ENCODE data around the gene PAX2. TPM values are rescaled to one million over a fixed set of nuclear protein-coding genes. Genes with fewer than 3 reads are reported as not detected.

PAX2 gene
- total and polyA plus RNA-seq, 2 donors, result 0.09 to 0.43 TPM

DNA sequence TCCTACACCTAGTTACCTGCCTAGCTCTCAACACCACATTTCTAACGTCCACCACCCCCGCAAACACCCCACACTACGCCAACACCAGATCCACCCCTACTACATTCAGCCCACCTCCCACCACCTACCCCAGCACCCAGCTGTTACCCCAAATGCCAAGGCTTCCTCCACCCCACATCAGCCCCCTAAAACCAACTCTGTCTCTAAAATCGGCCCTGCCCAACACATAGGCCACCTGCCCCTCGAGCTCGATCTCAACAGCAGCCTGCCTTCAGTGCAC lies 114.0 kb downstream of the PAX2 start:
- H3K27ac ChIP-seq (ENCODE audit: low read depth in 1 of 2, low read length in 1 of 2), result no peak overlapping the region
- DNase-seq (ENCODE audit: low read depth in 6 of 9, low spot score in 9 of 9), result no peak
- H3K9me3 ChIP-seq (ENCODE audit: control insufficient read depth in 2 of 2, insufficient read depth in 1 of 2, low read length in 1 of 2), result no peaks in the 10 kb centered on the region
- H3K4me3 ChIP-seq (ENCODE audit: low read length in 2 of 2), result no peak overlapping the region
- H3K27me3 ChIP-seq (ENCODE audit: control insufficient read depth in 2 of 2, insufficient read depth in 1 of 2, low read length in 1 of 2), result peaks cover 3 to 64% of the 10 kb centered on the region in 2 donors
- WGBS, result 83% methylated on average over 6 of the region's 6 CpGs
- H3K4me1 ChIP-seq (ENCODE audit: control insufficient read depth in 2 of 2, insufficient read depth in 2 of 2, low read length in 2 of 2), result no peaks in the 10 kb centered on the region
- H3K36me3 ChIP-seq (ENCODE audit: control insufficient read depth in 2 of 2, insufficient read depth in 2 of 2, low read length in 1 of 2), result no peaks in the 10 kb centered on the region

DNA sequence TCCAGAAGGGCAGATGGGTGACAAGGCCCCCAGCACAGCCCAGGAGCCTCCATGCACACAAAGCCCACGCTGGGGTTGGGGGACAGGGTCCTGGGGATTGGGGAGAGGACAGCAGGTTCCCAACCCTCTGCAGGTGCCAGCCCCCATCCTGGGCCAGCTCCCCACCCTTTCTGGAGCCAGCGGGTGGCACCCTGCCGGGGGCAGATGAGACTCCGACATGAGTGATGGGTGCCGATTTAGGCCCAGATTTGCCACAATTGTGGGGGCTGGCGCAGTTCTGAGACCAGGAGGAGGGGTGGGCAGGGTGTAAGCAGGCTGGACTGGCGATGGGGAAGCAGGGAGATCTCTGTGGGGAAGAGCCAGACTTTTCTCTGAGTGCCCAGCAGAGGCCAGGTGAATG lies 118.1 kb downstream of the PAX2 start:
- Histone ChIP-seq H3K27ac (ENCODE audit: low read depth in 1 of 2, low read length in 1 of 2) (no peak overlapping the region), H3K4me1 (ENCODE audit: control insufficient read depth in 2 of 2, insufficient read depth in 2 of 2, low read length in 2 of 2) (no peaks in the 10 kb centered on the region), H3K9me3 (ENCODE audit: control insufficient read depth in 2 of 2, insufficient read depth in 1 of 2, low read length in 1 of 2) (no peaks in the 10 kb centered on the region), H3K4me3 (ENCODE audit: low read length in 2 of 2) (no peak overlapping the region), H3K27me3 (ENCODE audit: control insufficient read depth in 2 of 2, insufficient read depth in 1 of 2, low read length in 1 of 2) (peaks cover 27 to 93% of the 10 kb centered on the region in 2 donors), H3K36me3 (ENCODE audit: control insufficient read depth in 2 of 2, insufficient read depth in 2 of 2, low read length in 1 of 2) (no peaks in the 10 kb centered on the region)
- DNase-seq (ENCODE audit: low read depth in 6 of 9, low spot score in 9 of 9), result no peak
- 90% methylated on average over 7 of the region's 7 CpGs for WGBS

DNA sequence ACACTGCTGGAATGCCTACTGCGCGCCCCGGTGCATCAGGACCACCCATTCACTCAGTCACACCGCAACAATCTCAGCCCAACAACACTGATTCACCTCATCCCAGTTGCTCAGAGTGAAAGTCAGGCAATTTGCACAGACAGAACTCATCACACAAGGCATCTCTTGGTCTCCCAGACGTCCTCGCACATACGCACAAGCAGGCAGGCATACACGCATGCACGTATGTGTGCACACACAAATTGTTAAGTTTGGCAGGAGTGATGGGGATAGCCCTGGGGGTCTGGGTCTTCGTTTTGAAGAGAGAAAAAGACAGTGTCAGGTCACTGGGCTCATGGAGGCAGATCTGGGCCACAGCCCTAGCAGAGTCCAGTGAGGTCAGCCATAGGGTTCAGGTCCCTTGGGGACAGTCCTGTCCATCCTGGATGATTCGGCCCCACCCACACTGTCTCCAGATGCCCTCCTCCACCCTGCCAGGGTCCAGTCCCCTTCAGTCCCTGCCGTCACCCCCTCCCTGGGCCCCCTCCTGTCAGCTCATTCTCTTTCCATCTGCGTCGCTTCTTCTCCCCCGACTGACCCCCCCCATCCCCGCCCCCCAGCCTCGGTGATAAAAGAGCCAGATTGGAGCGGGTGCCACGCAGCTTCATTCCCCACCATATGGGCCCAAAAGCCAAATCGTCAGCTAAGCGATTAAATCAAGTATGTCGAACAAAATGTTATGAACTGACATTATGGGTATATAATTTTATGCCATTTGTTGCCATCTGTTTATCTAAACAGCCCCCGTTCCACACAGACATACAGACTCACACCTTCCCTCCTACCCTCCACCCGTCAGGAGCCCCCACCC lies 118.9 kb downstream of the PAX2 start:
- no peak for DNase-seq (ENCODE audit: low read depth in 6 of 9, low spot score in 9 of 9)
- H3K4me1 ChIP-seq (ENCODE audit: control insufficient read depth in 2 of 2, insufficient read depth in 2 of 2, low read length in 2 of 2), result no peaks in the 10 kb centered on the region
- no peaks in the 10 kb centered on the region for H3K36me3 ChIP-seq (ENCODE audit: control insufficient read depth in 2 of 2, insufficient read depth in 2 of 2, low read length in 1 of 2)
- 89% methylated on average over 24 of the region's 24 CpGs for WGBS
- H3K4me3 ChIP-seq (ENCODE audit: low read length in 2 of 2), result no peak overlapping the region
- H3K27ac ChIP-seq (ENCODE audit: low read depth in 1 of 2, low read length in 1 of 2), result no peak overlapping the region
- no peaks in the 10 kb centered on the region for H3K9me3 ChIP-seq (ENCODE audit: control insufficient read depth in 2 of 2, insufficient read depth in 1 of 2, low read length in 1 of 2)
- peaks cover 27 to 93% of the 10 kb centered on the region in 2 donors for H3K27me3 ChIP-seq (ENCODE audit: control insufficient read depth in 2 of 2, insufficient read depth in 1 of 2, low read length in 1 of 2)

DNA sequence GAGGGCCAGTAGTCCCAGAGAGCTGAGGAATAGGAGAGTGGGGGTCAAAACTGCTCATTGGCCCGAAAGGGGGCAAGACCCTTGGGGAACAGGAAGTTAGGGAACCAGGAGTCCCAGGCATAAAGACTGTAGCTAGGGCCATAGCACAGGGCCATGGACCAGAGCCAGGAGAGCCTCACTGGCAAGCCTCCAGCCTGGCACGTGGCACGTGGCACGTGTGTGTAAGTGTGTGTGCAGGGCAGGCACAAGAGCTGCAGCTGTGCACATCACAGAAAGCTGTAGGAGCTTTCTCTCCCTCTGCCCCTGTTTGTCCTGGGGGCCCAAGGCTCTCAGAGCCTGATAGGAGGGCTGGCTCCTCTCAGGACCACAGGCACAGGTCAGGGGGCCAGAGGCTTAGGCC lies 119.6 kb downstream of the PAX2 start:
- Histone ChIP-seq H3K27me3 (ENCODE audit: control insufficient read depth in 2 of 2, insufficient read depth in 1 of 2, low read length in 1 of 2) (peaks cover 27 to 90% of the 10 kb centered on the region in 2 donors), H3K4me3 (ENCODE audit: low read length in 2 of 2) (no peak overlapping the region), H3K4me1 (ENCODE audit: control insufficient read depth in 2 of 2, insufficient read depth in 2 of 2, low read length in 2 of 2) (no peaks in the 10 kb centered on the region), H3K36me3 (ENCODE audit: control insufficient read depth in 2 of 2, insufficient read depth in 2 of 2, low read length in 1 of 2) (no peaks in the 10 kb centered on the region), H3K27ac (ENCODE audit: low read depth in 1 of 2, low read length in 1 of 2) (no peak overlapping the region), H3K9me3 (ENCODE audit: control insufficient read depth in 2 of 2, insufficient read depth in 1 of 2, low read length in 1 of 2) (no peaks in the 10 kb centered on the region)
- WGBS, result 81% methylated on average over 4 of the region's 4 CpGs
- no peak for DNase-seq (ENCODE audit: low read depth in 6 of 9, low spot score in 9 of 9)

DNA sequence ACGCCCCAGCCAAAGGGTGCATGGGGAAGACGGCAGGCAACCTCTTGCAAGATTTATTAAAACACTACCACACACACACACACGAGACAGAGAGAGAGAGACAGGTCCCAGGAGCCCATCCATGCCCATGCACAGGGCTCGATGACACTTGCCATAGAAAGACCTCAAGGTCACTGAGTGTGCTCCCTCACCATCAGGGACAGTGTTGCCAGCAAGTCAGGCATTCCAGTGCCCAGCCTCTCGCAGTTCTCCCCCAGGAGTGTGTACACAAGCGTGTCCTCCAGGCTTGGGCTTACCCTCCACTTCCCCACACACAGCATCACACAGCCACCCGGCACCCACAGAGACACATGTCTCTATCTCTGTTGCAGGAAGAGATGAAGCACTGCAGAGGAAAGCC lies 120.6 kb downstream of the PAX2 start:
- Histone ChIP-seq H3K9me3 (ENCODE audit: control insufficient read depth in 2 of 2, insufficient read depth in 1 of 2, low read length in 1 of 2) (no peaks in the 10 kb centered on the region), H3K36me3 (ENCODE audit: control insufficient read depth in 2 of 2, insufficient read depth in 2 of 2, low read length in 1 of 2) (no peaks in the 10 kb centered on the region), H3K27me3 (ENCODE audit: control insufficient read depth in 2 of 2, insufficient read depth in 1 of 2, low read length in 1 of 2) (peaks cover 27 to 82% of the 10 kb centered on the region in 2 donors), H3K27ac (ENCODE audit: low read depth in 1 of 2, low read length in 1 of 2) (no peak overlapping the region), H3K4me1 (ENCODE audit: control insufficient read depth in 2 of 2, insufficient read depth in 2 of 2, low read length in 2 of 2) (no peaks in the 10 kb centered on the region), H3K4me3 (ENCODE audit: low read length in 2 of 2) (no peak overlapping the region)
- DNase-seq (ENCODE audit: low read depth in 6 of 9, low spot score in 9 of 9), result no peak
- WGBS, result 89% methylated on average over 7 of the region's 7 CpGs

DNA sequence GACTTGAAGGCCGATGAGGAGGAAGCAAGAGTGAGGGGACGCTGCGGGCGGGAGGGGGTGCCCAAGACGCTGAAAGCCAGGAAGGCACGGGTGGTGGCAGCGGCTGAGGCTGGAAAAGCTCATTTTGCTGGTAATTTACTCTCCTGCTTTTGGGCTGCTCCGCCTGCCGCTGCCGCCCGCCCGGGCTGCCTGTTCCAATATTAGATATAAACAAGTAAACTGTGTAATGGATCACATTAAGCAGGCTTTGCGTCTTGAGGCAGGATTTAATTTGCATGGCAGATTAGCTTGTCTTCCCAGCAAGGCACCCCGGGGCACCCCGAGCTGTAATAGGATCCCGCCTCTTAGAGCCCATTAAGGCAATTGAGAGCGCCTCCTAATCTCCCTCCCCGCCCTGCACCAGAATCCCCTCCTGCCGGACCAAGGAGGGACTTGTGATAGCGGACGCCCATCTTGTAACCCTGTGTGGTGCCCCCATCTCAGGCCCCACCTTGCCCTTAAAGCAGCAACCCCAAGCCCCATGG lies 121.3 kb downstream of the PAX2 start:
- H3K27me3 ChIP-seq (ENCODE audit: control insufficient read depth in 2 of 2, insufficient read depth in 1 of 2, low read length in 1 of 2), result peaks cover 27 to 80% of the 10 kb centered on the region in 2 donors
- H3K4me3 ChIP-seq (ENCODE audit: low read length in 2 of 2), result no peak overlapping the region
- WGBS, result 23% methylated on average over 21 of the region's 21 CpGs

DNA sequence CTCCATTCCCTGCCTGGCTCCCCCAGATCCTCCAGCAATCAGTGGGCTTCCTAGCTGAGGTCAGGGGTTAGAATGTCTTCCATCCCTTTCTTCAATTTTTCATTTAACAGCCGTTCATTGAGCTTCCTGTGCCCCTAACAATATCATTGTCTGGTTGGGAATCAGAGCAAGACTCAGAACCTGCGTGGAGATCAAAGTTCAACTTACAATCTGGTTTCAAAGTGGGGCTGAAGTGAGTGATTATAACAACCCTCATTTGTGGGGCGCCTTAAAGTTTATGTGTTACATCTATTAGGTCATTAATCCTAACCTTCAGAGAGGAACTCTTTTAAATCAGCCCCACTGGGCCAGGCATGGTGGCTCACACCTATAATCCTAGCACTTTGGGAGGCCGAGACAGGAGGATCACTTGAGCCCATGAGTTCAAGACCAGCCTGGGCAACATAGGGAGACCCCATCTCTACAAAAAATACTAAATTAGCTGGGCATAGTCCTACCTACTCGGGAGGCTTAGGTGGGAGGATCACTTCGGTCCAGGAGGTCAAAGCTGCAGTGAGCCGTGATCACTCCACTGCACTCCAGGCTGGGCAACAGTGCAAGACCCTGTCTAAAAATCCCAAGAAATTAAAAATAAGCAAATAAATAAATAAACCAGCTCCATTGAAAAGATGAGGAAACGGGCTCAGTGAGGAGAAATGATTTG lies 122.0 kb downstream of the PAX2 start:
- no peak for DNase-seq (ENCODE audit: low read depth in 6 of 9, low spot score in 9 of 9)
- peaks cover 27 to 74% of the 10 kb centered on the region in 2 donors for H3K27me3 ChIP-seq (ENCODE audit: control insufficient read depth in 2 of 2, insufficient read depth in 1 of 2, low read length in 1 of 2)
- WGBS, result 82% methylated on average over 8 of the region's 8 CpGs
- no peaks in the 10 kb centered on the region for H3K36me3 ChIP-seq (ENCODE audit: control insufficient read depth in 2 of 2, insufficient read depth in 2 of 2, low read length in 1 of 2)
- no peaks in the 10 kb centered on the region for H3K9me3 ChIP-seq (ENCODE audit: control insufficient read depth in 2 of 2, insufficient read depth in 1 of 2, low read length in 1 of 2)
- no peaks in the 10 kb centered on the region for H3K4me1 ChIP-seq (ENCODE audit: control insufficient read depth in 2 of 2, insufficient read depth in 2 of 2, low read length in 2 of 2)
- no peak overlapping the region for H3K4me3 ChIP-seq (ENCODE audit: low read length in 2 of 2)
- H3K27ac ChIP-seq (ENCODE audit: low read depth in 1 of 2, low read length in 1 of 2), result no peak overlapping the region

More for the DNA sequence above, 121.3 kb downstream of the PAX2 start:
- Histone ChIP-seq H3K9me3 (ENCODE audit: control insufficient read depth in 2 of 2, insufficient read depth in 1 of 2, low read length in 1 of 2) (no peaks in the 10 kb centered on the region), H3K36me3 (ENCODE audit: control insufficient read depth in 2 of 2, insufficient read depth in 2 of 2, low read length in 1 of 2) (no peaks in the 10 kb centered on the region), H3K4me1 (ENCODE audit: control insufficient read depth in 2 of 2, insufficient read depth in 2 of 2, low read length in 2 of 2) (no peaks in the 10 kb centered on the region), H3K27ac (ENCODE audit: low read depth in 1 of 2, low read length in 1 of 2) (no peak overlapping the region)
- DNase-seq (ENCODE audit: low read depth in 6 of 9, low spot score in 9 of 9), result no peak

DNA sequence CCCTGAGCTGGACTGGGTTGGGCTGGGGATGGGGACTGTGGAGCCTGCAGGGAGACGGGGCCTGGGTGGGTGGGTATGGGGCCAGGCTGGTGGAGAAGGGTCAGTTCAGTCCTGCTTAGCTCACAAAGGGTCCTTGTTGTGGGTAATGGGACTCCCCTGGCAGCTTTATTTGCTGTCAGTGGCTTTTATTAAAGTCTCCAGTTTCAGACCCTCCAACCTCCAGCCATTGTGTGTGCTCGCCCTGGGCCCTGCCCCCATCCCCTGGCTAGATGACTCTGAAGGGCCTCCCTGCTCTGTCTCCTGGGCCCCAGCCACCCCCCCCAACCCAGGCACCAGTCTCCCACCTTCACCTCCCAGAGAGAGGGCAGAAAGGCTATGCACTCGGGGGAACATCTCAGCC lies 123.0 kb downstream of the PAX2 start:
- 85% methylated on average over 3 of the region's 3 CpGs for WGBS
- H3K9me3 ChIP-seq (ENCODE audit: control insufficient read depth in 2 of 2, insufficient read depth in 1 of 2, low read length in 1 of 2), result no peaks in the 10 kb centered on the region
- no peaks in the 10 kb centered on the region for H3K4me1 ChIP-seq (ENCODE audit: control insufficient read depth in 2 of 2, insufficient read depth in 2 of 2, low read length in 2 of 2)
- H3K4me3 ChIP-seq (ENCODE audit: low read length in 2 of 2), result no peak overlapping the region
- DNase-seq (ENCODE audit: low read depth in 6 of 9, low spot score in 9 of 9), result no peak
- H3K27ac ChIP-seq (ENCODE audit: low read depth in 1 of 2, low read length in 1 of 2), result no peak overlapping the region
- peaks cover 27 to 67% of the 10 kb centered on the region in 2 donors for H3K27me3 ChIP-seq (ENCODE audit: control insufficient read depth in 2 of 2, insufficient read depth in 1 of 2, low read length in 1 of 2)
- no peaks in the 10 kb centered on the region for H3K36me3 ChIP-seq (ENCODE audit: control insufficient read depth in 2 of 2, insufficient read depth in 2 of 2, low read length in 1 of 2)

DNA sequence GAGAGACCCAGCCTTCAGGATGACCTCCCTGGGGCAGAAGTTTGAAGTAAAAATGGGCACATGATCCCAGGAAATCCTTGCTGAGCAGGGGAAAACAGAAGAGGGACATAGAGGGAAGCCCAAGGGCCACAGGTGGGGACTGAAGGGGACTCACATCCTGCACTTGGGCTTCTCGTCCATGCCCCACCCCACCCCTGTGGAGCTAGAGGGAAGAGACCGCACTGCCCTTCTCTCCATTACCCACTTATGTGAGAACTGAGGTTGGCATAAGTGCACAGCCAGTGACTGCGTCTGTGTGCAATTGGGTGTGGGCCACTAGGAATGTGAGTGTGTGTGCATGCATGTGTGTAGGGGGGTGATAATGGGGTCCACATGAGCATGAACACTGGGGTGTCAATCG lies 124.0 kb downstream of the PAX2 start:
- H3K36me3 ChIP-seq (ENCODE audit: control insufficient read depth in 2 of 2, insufficient read depth in 2 of 2, low read length in 1 of 2), result no peaks in the 10 kb centered on the region
- no peaks in the 10 kb centered on the region for H3K9me3 ChIP-seq (ENCODE audit: control insufficient read depth in 2 of 2, insufficient read depth in 1 of 2, low read length in 1 of 2)
- H3K4me1 ChIP-seq (ENCODE audit: control insufficient read depth in 2 of 2, insufficient read depth in 2 of 2, low read length in 2 of 2), result peaks cover 3 to 8% of the 10 kb centered on the region in 2 donors
- no peak overlapping the region for H3K4me3 ChIP-seq (ENCODE audit: low read length in 2 of 2)
- H3K27ac ChIP-seq (ENCODE audit: low read depth in 1 of 2, low read length in 1 of 2), result no peak overlapping the region
- H3K27me3 ChIP-seq (ENCODE audit: control insufficient read depth in 2 of 2, insufficient read depth in 1 of 2, low read length in 1 of 2), result peaks cover 25 to 59% of the 10 kb centered on the region in 2 donors
- DNase-seq (ENCODE audit: low read depth in 6 of 9, low spot score in 9 of 9), result no peak
- 96% methylated on average over 4 of the region's 4 CpGs for WGBS
